CD14-positive monocyte (primary cell): ENCODE measurements around the gene CHRDL2. TPM values are rescaled to one million over a fixed set of nuclear protein-coding genes. Genes with fewer than 3 reads are reported as not detected.
A peak's percentile ranks its signal among the peaks of the same experiment; 100 is the strongest.

Source experiments
- DNase-seq, 3 donors: peaks; one replicate each; pipeline ENCODE4 v3.0.0-alpha.2; 2011 to 2022
- H2AFZ ChIP-seq: 2 replicates; pipeline ENCODE4 v1.6.0; 2012; ENCODE audit warnings: mild to moderate bottlenecking, low read depth, low read length, inconsistent platforms; ENCODE audit not compliant: insufficient read depth, poor library complexity, severe bottlenecking
- H3K27ac ChIP-seq, 2 donors: 1 replicate in 1 of 2; 2 replicates in 1 of 2; pipeline ENCODE4 v1.5.1; 2012 to 2013; ENCODE audit warnings: low read length in 2 of 2, control low read depth in 1 of 2, inconsistent platforms in 1 of 2, low read depth in 1 of 2, mild to moderate bottlenecking in 1 of 2
- H3K27me3 ChIP-seq, 2 donors: one replicate each; pipeline versions ENCODE4 v1.6.0 to v1.6.1; 2011 to 2013; ENCODE audit warnings: low read length in 2 of 2; ENCODE audit not compliant: control insufficient read depth in 2 of 2, insufficient read depth in 2 of 2
- H3K36me3 ChIP-seq, 2 donors: replicated peaks in 1 of 2; 1 replicate in 1 of 2; 2 replicates in 1 of 2; pipeline versions ENCODE4 v1.5.1 to v1.6.1; 2012 to 2013; ENCODE audit warnings: low read length in 2 of 2, control low read depth in 1 of 2, inconsistent platforms in 1 of 2, mild to moderate bottlenecking in 1 of 2; ENCODE audit not compliant: insufficient read depth in 2 of 2, control insufficient read depth in 1 of 2
- H3K4me1 ChIP-seq, 2 donors: 1 replicate in 1 of 2; 2 replicates in 1 of 2; pipeline versions ENCODE4 v1.5.1 to v1.6.1; 2012 to 2013; ENCODE audit warnings: low read length in 2 of 2, control low read depth in 1 of 2, inconsistent platforms in 1 of 2, mild to moderate bottlenecking in 1 of 2, moderate library complexity in 1 of 2; ENCODE audit not compliant: insufficient read depth in 2 of 2, control insufficient read depth in 1 of 2
- H3K4me2 ChIP-seq: replicated peaks from 2 replicates; pipeline ENCODE3; 2012; ENCODE audit warnings: low read length, moderate library complexity, mild to moderate bottlenecking; ENCODE audit not compliant: poor library complexity, severe bottlenecking; ENCODE audit errors: extremely low read depth
- H3K4me3 ChIP-seq, 3 experiments: fragments of 200-600 bp in 1 of 3; sonication (generic) in 1 of 3; replicated peaks in 1 of 3; 1 replicate in 2 of 3; 2 replicates in 1 of 3; pipeline ENCODE4 v1.5.1; 2011 to 2013; ENCODE audit warnings: low read length in 3 of 3, mild to moderate bottlenecking in 3 of 3, control low read depth in 2 of 3, low read depth in 2 of 3, inconsistent platforms in 1 of 3, moderate library complexity in 1 of 3
- H3K79me2 ChIP-seq: 2 replicates; pipeline ENCODE4 v1.6.0; 2012; ENCODE audit warnings: mild to moderate bottlenecking, control low read depth, inconsistent platforms, low read length, moderate library complexity; ENCODE audit not compliant: insufficient read depth
- H3K9ac ChIP-seq: 2 replicates; pipeline ENCODE4 v1.6.0; 2017; ENCODE audit warnings: low read length, mild to moderate bottlenecking; ENCODE audit not compliant: insufficient read depth, poor library complexity, severe bottlenecking
- H3K9me3 ChIP-seq, 2 donors: replicated peaks in 1 of 2; 1 replicate in 1 of 2; 2 replicates in 1 of 2; pipeline versions ENCODE4 v1.5.1 to v1.6.1; 2012 to 2013; ENCODE audit warnings: low read length in 2 of 2, control low read depth in 1 of 2; ENCODE audit not compliant: control insufficient read depth in 1 of 2, insufficient read depth in 1 of 2
- H4K20me1 ChIP-seq: 2 replicates; pipeline ENCODE4 v1.6.0; 2012; ENCODE audit warnings: mild to moderate bottlenecking, low read length, control low read depth, moderate library complexity; ENCODE audit not compliant: insufficient read depth
- H3K27ac Mint-ChIP-seq, 7 donors: one replicate each; pipeline ENCODE4 v1.8.0; 2020; ENCODE audit warnings: mild to moderate bottlenecking in 7 of 7, mixed read lengths in 7 of 7, moderate library complexity in 6 of 7, inconsistent platforms in 2 of 7
- H3K27me3 Mint-ChIP-seq, 3 donors: one replicate each; pipeline ENCODE4 v1.8.0; 2021 to 2022; ENCODE audit warnings: low read depth in 3 of 3, mild to moderate bottlenecking in 3 of 3, mixed read lengths in 3 of 3, moderate library complexity in 3 of 3, inconsistent platforms in 1 of 3
- H3K36me3 Mint-ChIP-seq, 2 donors: one replicate each; pipeline ENCODE4 v1.8.0; 2020; ENCODE audit warnings: mixed read lengths in 2 of 2, inconsistent platforms in 1 of 2, mild to moderate bottlenecking in 1 of 2
- H3K4me1 Mint-ChIP-seq: one replicate; pipeline ENCODE4 v1.8.0; 2020; ENCODE audit warnings: mild to moderate bottlenecking, mixed read lengths
- H3K4me3 Mint-ChIP-seq, 2 donors: one replicate each; pipeline ENCODE4 v1.8.0; 2020; ENCODE audit warnings: mild to moderate bottlenecking in 2 of 2, mixed read lengths in 2 of 2, moderate library complexity in 1 of 2
- H3K9me3 Mint-ChIP-seq, 7 donors: one replicate each; pipeline ENCODE4 v1.8.0; 2020 to 2022; ENCODE audit warnings: mixed read lengths in 7 of 7, mild to moderate bottlenecking in 6 of 7, moderate library complexity in 6 of 7, inconsistent platforms in 2 of 7
- WGBS: methylation state at CpG from one replicate; pipeline ENCODE4 v1.1.5; 2013; ENCODE audit warnings: missing lambda C conversion rate; ENCODE audit not compliant: insufficient coverage; 5-methylcytosine and 5-hydroxymethylcytosine counted together
- intact Hi-C, 2 donors: fragments of 100-400 bp; cut with micrococcal nuclease; formaldehyde crosslinking; loops; one replicate each; pipeline versions ENCODE4 v1.15.0 to v1.15.1; 2023
- polyA plus RNA-seq, 3 donors: library from polyadenylated mRNA; depleted of rRNA in 1 of 3; unstranded in 2 of 3; stranded (reverse) in 1 of 3; fragments of 300-500 nt in 2 of 3; fragments of >200 nt in 1 of 3; fragmentation: Illumina TruSeq in 2 of 3; gene quantifications; 1 replicate in 2 of 3; 2 replicates in 1 of 3; pipeline ENCODE4 v1.2.3, GENCODE V29; 2012 to 2021
- TF ChIP-seq, protein P1 (sequence below): fragments of 200-600 bp; IDR thresholded peaks from one replicate; pipeline ENCODE4 v1.8.0; 2022; ENCODE audit warnings: antibody characterized with exemption, mild to moderate bottlenecking

CHRDL2 gene
- polyA plus RNA-seq, 3 donors, result not detected

DNA sequence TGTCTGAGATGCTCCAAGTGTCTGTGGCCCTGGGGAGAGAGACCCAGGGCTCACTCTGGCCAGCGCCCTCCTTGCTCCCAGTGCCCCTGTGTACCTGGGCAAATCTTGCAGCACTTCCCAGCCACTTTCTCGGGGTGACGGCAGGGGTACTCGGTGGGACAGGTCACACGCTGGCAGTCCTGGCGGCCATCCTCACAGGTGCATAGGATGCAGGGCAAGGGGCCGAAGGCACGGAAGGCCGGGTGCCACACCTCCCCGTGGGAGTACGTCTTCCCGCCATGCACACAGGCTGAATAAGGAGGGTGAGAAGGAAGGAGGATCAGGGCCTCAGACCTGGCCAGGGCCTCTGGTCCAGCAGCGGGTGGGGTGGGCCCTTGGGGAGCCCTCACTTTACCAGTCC is 28.0 kb downstream of the CHRDL2 start:
- peaks cover 0 to 2% (median 1%) of the 10 kb centered on the region in 3 donors for H3K27me3 Mint-ChIP-seq
- Histone ChIP-seq H3K9ac (no peak overlapping the region), H3K4me2 (no peak overlapping the region), H3K27me3 (no peaks in the 10 kb centered on the region), H3K36me3 (no peaks in the 10 kb centered on the region), H3K9me3 (no peaks in the 10 kb centered on the region), H3K4me1 (no peaks in the 10 kb centered on the region), H2AFZ (no peak overlapping the region), H3K4me3 (no peak overlapping the region), H3K79me2 (no peaks in the 10 kb centered on the region), H3K27ac (no peak overlapping the region), H4K20me1 (no peaks in the 10 kb centered on the region)
- TF ChIP-seq, protein P1, sequence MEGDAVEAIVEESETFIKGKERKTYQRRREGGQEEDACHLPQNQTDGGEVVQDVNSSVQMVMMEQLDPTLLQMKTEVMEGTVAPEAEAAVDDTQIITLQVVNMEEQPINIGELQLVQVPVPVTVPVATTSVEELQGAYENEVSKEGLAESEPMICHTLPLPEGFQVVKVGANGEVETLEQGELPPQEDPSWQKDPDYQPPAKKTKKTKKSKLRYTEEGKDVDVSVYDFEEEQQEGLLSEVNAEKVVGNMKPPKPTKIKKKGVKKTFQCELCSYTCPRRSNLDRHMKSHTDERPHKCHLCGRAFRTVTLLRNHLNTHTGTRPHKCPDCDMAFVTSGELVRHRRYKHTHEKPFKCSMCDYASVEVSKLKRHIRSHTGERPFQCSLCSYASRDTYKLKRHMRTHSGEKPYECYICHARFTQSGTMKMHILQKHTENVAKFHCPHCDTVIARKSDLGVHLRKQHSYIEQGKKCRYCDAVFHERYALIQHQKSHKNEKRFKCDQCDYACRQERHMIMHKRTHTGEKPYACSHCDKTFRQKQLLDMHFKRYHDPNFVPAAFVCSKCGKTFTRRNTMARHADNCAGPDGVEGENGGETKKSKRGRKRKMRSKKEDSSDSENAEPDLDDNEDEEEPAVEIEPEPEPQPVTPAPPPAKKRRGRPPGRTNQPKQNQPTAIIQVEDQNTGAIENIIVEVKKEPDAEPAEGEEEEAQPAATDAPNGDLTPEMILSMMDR, result no peak
- no peak overlapping the region for H3K4me3 Mint-ChIP-seq
- H3K9me3 Mint-ChIP-seq, result peaks cover 0 to 2% (median 0%) of the 10 kb centered on the region in 7 donors
- DNase-seq, result no peak
- peak overlapping the region in 1 of 7 donors; percentile 79 for H3K27ac Mint-ChIP-seq
- H3K36me3 Mint-ChIP-seq, result no peaks in the 10 kb centered on the region
- no peaks in the 10 kb centered on the region for H3K4me1 Mint-ChIP-seq
- intact Hi-C loops, result no loop called here
- 96% methylated on average over 12 of the region's 13 CpGs for WGBS

DNA sequence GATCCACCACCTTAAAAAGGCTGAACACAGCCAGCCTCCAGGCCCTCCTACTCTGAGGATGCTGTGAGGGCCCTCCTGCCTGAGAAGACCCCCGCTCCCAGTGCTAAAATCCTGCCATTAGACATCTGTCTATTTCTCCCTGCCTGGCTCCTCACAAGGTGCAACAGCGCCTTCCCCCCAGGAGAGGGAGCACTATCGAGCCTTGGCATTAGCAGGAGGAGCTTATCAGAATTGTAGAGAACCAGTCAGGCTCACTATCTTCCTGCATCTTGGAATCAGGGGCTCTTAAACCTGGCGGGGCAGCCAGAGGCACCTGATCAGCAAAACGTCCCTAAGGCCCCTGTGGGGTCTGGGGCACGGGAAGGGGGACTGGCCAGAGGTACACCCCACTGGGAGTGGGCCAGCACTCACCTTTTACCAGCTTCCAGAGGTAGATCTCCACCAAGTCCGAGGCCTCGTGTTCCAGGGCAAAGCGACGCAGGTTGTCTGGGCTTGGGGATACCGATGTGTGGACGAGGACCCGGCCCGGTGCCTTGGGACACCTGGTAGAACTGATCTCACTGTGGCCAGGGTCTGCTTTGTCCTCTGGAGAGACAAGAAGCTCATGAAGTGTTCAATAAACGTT is 28.7 kb downstream of the CHRDL2 start:
- Mint-ChIP-seq H3K4me3 (no peak overlapping the region), H3K27ac (no peak overlapping the region), H3K4me1 (peaks cover 2% of the 10 kb centered on the region), H3K27me3 (peaks cover 1 to 7% (median 2%) of the 10 kb centered on the region in 3 donors), H3K36me3 (no peaks in the 10 kb centered on the region), H3K9me3 (peaks cover 0 to 2% (median 0%) of the 10 kb centered on the region in 7 donors)
- Histone ChIP-seq H3K4me1 (no peaks in the 10 kb centered on the region), H3K4me3 (no peak overlapping the region), H3K27ac (no peak overlapping the region), H4K20me1 (no peaks in the 10 kb centered on the region), H3K79me2 (no peaks in the 10 kb centered on the region), H3K36me3 (no peaks in the 10 kb centered on the region), H3K9me3 (no peaks in the 10 kb centered on the region), H3K4me2 (no peak overlapping the region), H2AFZ (no peak overlapping the region), H3K9ac (no peak overlapping the region), H3K27me3 (no peaks in the 10 kb centered on the region)
- TF ChIP-seq, protein P1, result peak; percentile 97
- 60% methylated on average over 14 of the region's 15 CpGs for WGBS
- intact Hi-C loops, result no loop called here
- peak; percentile 34 to 47 (median 39) for DNase-seq
